Smooth muscle cell (in vitro differentiated cells): ENCODE measurements around the gene VMAC. TPM values are rescaled to one million over a fixed set of nuclear protein-coding genes. Genes with fewer than 3 reads are reported as not detected.

Experiments used
- DNase-seq: peaks from one replicate; lab custom pipeline; 2025; ENCODE audit not compliant: unreplicated experiment; lab: John Stamatoyannopoulos, UW
- H2AFZ ChIP-seq: fragments of 200-600 bp; sonication (generic); 2 replicates; pipeline ENCODE4 v1.6.0; 2016; ENCODE audit warnings: antibody characterized with exemption, low read depth, mild to moderate bottlenecking
- H3F3A ChIP-seq: fragments of 200-600 bp; sonication (generic); 2 replicates; pipeline ENCODE4 v1.6.0; 2017; ENCODE audit warnings: antibody characterized with exemption, low read depth
- H3K27ac ChIP-seq: fragments of 200-600 bp; sonication (generic); 2 replicates; pipeline ENCODE4 v1.5.1; 2016; ENCODE audit warnings: low read depth, mild to moderate bottlenecking
- H3K27me3 ChIP-seq: fragments of 200-600 bp; sonication (generic); 2 replicates; pipeline ENCODE4 v1.6.1; 2016; ENCODE audit warnings: low read depth, mild to moderate bottlenecking
- H3K36me3 ChIP-seq: fragments of 200-600 bp; sonication (generic); 2 replicates; pipeline ENCODE4 v1.5.1; 2016; ENCODE audit warnings: low read depth
- H3K4me1 ChIP-seq: fragments of 200-600 bp; sonication (generic); 2 replicates; pipeline ENCODE4 v1.5.1; 2016; ENCODE audit warnings: low read depth
- H3K4me2 ChIP-seq: fragments of 200-600 bp; sonication (generic); 2 replicates; pipeline ENCODE4 v1.6.0; 2016; ENCODE audit warnings: mild to moderate bottlenecking
- H3K4me3 ChIP-seq: fragments of 200-600 bp; sonication (generic); 2 replicates; pipeline ENCODE4 v1.5.1; 2016; ENCODE audit warnings: mild to moderate bottlenecking
- H3K79me2 ChIP-seq: fragments of 200-600 bp; sonication (generic); 2 replicates; pipeline ENCODE4 v1.6.0; 2016; ENCODE audit warnings: low read depth, mild to moderate bottlenecking
- H3K9ac ChIP-seq: fragments of 200-600 bp; sonication (generic); 2 replicates; pipeline ENCODE4 v1.6.0; 2016; ENCODE audit warnings: low read depth
- H3K9me3 ChIP-seq: fragments of 200-600 bp; sonication (generic); replicated peaks from 2 replicates; pipeline ENCODE4 v1.5.1; 2016; ENCODE audit warnings: low read depth
- H4K20me1 ChIP-seq: fragments of 200-600 bp; sonication (generic); 2 replicates; pipeline ENCODE4 v1.6.0; 2016; ENCODE audit warnings: low read depth
- WGBS: methylation state at CpG from one replicate; pipeline ENCODE4 v1.1.7; 2016; ENCODE audit warnings: low lambda C conversion rate; 5-methylcytosine and 5-hydroxymethylcytosine counted together
- polyA plus RNA-seq: library from polyadenylated mRNA; unstranded; fragments of >200 nt; fragmentation: Nextera tagmentation; extraction: Ambion mirVana; gene quantifications from 2 replicates; pipeline ENCODE4 v1.2.1, GENCODE V29; 2016
- total RNA-seq: library from RNA; depleted of rRNA; stranded (reverse); fragments of >200 nt; gene quantifications from 2 replicates; pipeline ENCODE4 v1.2.3, GENCODE V29; 2014
- TF ChIP-seq, protein P1 (sequence below): fragments of 200-600 bp; sonication (generic); IDR thresholded peaks from 2 replicates; pipeline ENCODE4 v1.5.1; 2017; ENCODE audit warnings: borderline replicate concordance, mild to moderate bottlenecking, antibody characterized with exemption; ENCODE audit not compliant: insufficient read depth, poor library complexity, severe bottlenecking

Gene VMAC
- total and polyA plus RNA-seq, 2 experiments from 2014 or later, result 0.36 to 0.95 TPM

DNA sequence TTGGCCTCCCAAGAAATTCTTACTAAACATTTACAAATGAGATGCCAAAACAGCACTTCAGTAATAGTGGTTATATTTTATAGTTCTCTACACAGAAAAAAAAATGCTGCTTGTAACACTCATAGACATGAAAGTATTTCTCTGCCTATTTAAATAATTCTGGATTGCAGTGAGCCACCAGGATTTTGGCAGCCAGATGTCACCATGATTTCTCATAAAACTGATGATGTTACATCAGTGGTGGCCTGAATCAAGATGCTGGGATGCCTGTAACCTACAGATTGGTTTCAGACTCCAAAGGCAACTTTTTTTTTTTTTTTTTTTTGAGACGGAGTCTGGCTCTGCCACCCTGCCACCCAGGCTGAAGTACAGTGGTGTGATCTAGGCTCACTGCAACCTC lies 6.7 kb downstream of the VMAC start:
- no peak overlapping the region for H3K4me3 ChIP-seq
- whole genome bisulfite sequencing, result 92% methylated on average over 1 of the region's 1 CpG
- H3K9me3 ChIP-seq, result no peaks in the 10 kb centered on the region
- H3K9ac ChIP-seq, result no peak overlapping the region
- no peak for DNase-seq
- no peaks in the 10 kb centered on the region for H3K4me1 ChIP-seq
- H3K79me2 ChIP-seq, result no peaks in the 10 kb centered on the region
- no peak overlapping the region for H3K4me2 ChIP-seq
- peaks cover 3% of the 10 kb centered on the region for H3F3A ChIP-seq
- no peak overlapping the region for H2AFZ ChIP-seq
- H4K20me1 ChIP-seq, result no peaks in the 10 kb centered on the region
- H3K36me3 ChIP-seq, result no peaks in the 10 kb centered on the region
- H3K27ac ChIP-seq, result no peak overlapping the region
- no peaks in the 10 kb centered on the region for H3K27me3 ChIP-seq
- TF ChIP-seq, protein P1, sequence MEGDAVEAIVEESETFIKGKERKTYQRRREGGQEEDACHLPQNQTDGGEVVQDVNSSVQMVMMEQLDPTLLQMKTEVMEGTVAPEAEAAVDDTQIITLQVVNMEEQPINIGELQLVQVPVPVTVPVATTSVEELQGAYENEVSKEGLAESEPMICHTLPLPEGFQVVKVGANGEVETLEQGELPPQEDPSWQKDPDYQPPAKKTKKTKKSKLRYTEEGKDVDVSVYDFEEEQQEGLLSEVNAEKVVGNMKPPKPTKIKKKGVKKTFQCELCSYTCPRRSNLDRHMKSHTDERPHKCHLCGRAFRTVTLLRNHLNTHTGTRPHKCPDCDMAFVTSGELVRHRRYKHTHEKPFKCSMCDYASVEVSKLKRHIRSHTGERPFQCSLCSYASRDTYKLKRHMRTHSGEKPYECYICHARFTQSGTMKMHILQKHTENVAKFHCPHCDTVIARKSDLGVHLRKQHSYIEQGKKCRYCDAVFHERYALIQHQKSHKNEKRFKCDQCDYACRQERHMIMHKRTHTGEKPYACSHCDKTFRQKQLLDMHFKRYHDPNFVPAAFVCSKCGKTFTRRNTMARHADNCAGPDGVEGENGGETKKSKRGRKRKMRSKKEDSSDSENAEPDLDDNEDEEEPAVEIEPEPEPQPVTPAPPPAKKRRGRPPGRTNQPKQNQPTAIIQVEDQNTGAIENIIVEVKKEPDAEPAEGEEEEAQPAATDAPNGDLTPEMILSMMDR, result no peak

DNA sequence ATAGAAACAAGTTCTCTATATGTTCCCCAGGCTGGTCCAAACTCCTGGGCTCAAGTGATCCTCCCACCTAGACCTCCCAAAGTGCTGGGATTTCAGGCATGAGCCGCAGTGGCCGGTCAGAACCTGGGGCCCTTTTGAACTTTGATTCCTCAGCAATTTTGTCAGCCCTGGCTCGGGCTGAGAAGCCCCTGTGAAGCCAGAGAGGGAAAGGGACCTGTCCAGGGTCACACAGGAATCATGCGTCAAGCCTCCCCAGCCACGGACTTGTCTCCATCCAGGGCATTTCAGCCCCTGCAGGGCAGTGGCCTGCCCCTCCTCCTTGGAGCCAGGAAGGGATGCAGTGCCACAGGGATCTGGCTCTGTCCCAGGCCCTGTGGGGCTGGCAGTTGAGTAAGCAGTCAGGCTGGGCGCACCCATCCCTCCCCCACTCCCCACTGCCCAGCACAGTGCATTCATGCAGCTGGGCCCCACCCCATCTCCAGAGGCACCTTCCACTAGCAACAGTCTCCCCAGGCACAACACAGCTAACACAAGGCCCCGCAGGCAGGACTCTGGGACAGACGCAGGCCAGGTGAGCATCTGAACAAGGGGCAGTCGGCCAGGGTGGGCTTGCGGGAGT lies 9.2 kb downstream of the VMAC start, which contains the start of gene CAPS:
Gene CAPS, plus strand, starts transcription at position 516 of the 619 bp plus-strand sequence. CDS start 153 bp downstream, outside the sequence.
- no peak within 1 kb of the TSS for H3K9ac ChIP-seq

DNA sequence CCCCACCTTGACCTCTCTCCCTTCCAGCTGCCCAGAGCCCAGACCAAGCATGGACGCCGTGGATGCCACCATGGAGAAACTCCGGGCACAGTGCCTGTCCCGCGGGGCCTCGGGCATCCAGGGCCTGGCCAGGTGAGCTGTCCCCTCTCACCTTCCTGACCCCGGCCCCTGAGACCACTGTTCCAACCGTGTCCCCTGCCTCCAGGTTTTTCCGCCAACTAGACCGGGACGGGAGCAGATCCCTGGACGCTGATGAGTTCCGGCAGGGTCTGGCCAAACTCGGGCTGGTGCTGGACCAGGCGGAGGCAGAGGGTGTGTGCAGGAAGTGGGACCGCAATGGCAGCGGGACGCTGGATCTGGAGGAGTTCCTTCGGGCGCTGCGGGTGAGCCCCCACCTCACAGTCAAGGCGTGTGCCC lies 9.7 kb downstream of the VMAC start:
- TF ChIP-seq, protein P1, result no peak
- no peak overlapping the region for H3K4me2 ChIP-seq
- no peaks in the 10 kb centered on the region for H3K79me2 ChIP-seq
- no peak overlapping the region for H2AFZ ChIP-seq
- no peaks in the 10 kb centered on the region for H3K36me3 ChIP-seq
- H3K4me1 ChIP-seq, result no peaks in the 10 kb centered on the region
- H3K4me3 ChIP-seq, result no peak overlapping the region
- H4K20me1 ChIP-seq, result no peaks in the 10 kb centered on the region
- H3K27me3 ChIP-seq, result no peaks in the 10 kb centered on the region
- no peaks in the 10 kb centered on the region for H3K9me3 ChIP-seq
- 97% methylated on average over 21 of the region's 22 CpGs for WGBS
- no peak overlapping the region for H3K27ac ChIP-seq
- no peak for DNase-seq
- H3F3A ChIP-seq, result peaks cover 3% of the 10 kb centered on the region
- H3K9ac ChIP-seq, result no peak overlapping the region

More for the DNA sequence above, 9.2 kb downstream of the VMAC start, which contains the start of gene CAPS:
- no peak within 1 kb of the TSS for H3K4me2 ChIP-seq
- WGBS, result 87% methylated on average over 9 of the region's 10 CpGs
- H3K36me3 ChIP-seq, result no peaks in the 10 kb centered on the region
- H3K4me1 ChIP-seq, result no peaks in the 10 kb centered on the region
- H3K4me3 ChIP-seq, result no peak within 1 kb of the TSS
- no peaks in the 10 kb centered on the region for H3K27me3 ChIP-seq
- H3K9me3 ChIP-seq, result no peaks in the 10 kb centered on the region
- no peak within 1 kb of the TSS for H3K27ac ChIP-seq
- peaks cover 3% of the 10 kb centered on the region for H3F3A ChIP-seq
- no peak for DNase-seq
- H4K20me1 ChIP-seq, result no peaks in the 10 kb centered on the region
- H2AFZ ChIP-seq, result no peak within 1 kb of the TSS
- H3K79me2 ChIP-seq, result no peaks in the 10 kb centered on the region
- TF ChIP-seq, protein P1, result no peak
